ENCODE measurements around the gene WWC1.

GRCh38 chr5:168480601-168481000, 189.2 kb downstream of the WWC1 start:
- TF ChIP-seq POLR2A (IDR thresholded peaks at IDR 0.05) (no peak), CTCF (IDR thresholded peaks at IDR 0.05) (no peak)
